ENCODE results near the gene SVEP1. TPM values are rescaled to one million over a fixed set of nuclear protein-coding genes. Genes with fewer than 3 reads are reported as not detected.

The SVEP1 gene
- total RNA-seq, 4 donors from 2014 or later: 0.99 to 31.7 (median 7.9) TPM

DNA sequence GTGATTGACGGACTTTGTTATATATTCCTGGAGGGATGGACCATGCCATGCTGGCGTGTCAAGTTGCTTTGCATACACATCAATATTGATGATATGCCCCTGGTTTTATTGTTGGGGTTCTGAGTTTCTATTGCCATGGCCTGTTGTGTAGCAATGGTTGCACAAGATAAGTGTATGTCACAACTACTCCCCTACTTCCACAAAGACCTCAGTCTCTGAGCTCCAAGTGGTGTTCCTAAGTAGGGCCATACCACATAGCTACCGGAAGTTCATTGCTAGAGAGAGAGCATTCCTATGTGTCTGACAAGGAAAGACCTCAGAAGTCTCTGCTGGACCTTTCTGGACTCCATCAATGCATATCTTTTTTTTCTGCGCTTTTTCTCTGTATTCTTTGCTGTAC lies 261.6 kb downstream of the SVEP1 start:
- TF ChIP-seq POLR2A (IDR thresholded peaks at IDR 0.05): no peak
- TF ChIP-seq, protein P1, sequence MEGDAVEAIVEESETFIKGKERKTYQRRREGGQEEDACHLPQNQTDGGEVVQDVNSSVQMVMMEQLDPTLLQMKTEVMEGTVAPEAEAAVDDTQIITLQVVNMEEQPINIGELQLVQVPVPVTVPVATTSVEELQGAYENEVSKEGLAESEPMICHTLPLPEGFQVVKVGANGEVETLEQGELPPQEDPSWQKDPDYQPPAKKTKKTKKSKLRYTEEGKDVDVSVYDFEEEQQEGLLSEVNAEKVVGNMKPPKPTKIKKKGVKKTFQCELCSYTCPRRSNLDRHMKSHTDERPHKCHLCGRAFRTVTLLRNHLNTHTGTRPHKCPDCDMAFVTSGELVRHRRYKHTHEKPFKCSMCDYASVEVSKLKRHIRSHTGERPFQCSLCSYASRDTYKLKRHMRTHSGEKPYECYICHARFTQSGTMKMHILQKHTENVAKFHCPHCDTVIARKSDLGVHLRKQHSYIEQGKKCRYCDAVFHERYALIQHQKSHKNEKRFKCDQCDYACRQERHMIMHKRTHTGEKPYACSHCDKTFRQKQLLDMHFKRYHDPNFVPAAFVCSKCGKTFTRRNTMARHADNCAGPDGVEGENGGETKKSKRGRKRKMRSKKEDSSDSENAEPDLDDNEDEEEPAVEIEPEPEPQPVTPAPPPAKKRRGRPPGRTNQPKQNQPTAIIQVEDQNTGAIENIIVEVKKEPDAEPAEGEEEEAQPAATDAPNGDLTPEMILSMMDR (IDR thresholded peaks at IDR 0.05): no peak
- H3K4me1 ChIP-seq: no peaks in the 10 kb centered on the region
- H3K27me3 ChIP-seq: no peaks in the 10 kb centered on the region
- no peak overlapping the region for H3K27ac ChIP-seq
- no peak overlapping the region for H3K4me3 ChIP-seq
- H3K9me3 ChIP-seq: no peaks in the 10 kb centered on the region
- WGBS, 2 donors: 92 to 95% methylated on average over 3 to 4 of the region's 4 CpGs
- intact Hi-C loops (cut with DNase I): no loop called here
- DNase-seq: no peak
- no peaks in the 10 kb centered on the region for H3K36me3 ChIP-seq

DNA sequence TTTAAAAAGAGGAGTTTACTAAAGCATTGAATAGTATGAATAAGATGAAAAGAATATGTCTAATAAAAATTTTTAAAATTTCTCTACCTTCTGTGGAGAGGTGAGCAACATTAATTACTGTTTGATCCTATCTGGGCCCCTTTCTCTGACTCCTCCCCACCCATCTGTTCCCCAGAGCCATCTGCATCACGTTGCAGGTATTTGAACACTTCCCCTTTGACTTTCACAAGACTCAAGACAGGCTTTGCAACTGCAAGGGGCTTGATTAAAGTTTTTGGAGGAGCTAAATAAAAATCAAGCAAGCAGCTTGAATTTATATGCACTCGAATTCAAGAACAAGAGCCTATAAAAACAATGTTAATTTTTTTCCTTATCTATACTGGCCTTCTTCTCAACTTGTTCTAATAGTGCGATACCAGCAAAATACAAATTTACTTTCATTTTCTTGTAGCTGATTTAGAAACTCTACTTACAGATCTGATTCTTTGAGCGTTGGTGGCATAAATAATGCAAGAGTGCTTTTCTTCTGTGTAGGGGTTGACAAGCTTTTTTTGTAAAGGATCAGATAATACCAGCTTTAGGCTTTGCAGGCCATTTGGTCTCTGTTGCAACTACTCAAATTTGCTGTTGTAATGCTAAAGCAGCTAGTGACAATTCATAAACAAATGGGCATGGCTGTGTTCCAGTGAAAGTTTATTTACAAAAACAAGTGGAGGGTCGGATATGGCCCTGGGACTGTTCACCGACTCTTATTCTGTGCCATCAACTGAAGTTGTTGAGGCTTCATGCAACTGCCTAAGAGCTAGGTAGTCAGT lies 263.1 kb downstream of the SVEP1 start:
- no peak for TF ChIP-seq POLR2A (IDR thresholded peaks at IDR 0.05)
- TF ChIP-seq, protein P1 (IDR thresholded peaks at IDR 0.05): no peak
- H3K36me3 ChIP-seq: no peaks in the 10 kb centered on the region
- H3K4me3 ChIP-seq: peak overlapping the region in 1 of 4 donors; percentile 21
- no peak for DNase-seq
- 54 to 59% methylated on average over 6 of the region's 6 CpGs for WGBS, 2 donors
- no peaks in the 10 kb centered on the region for H3K27me3 ChIP-seq
- intact Hi-C loops (cut with DNase I): no loop called here
- H3K27ac ChIP-seq: no peak overlapping the region
- H3K9me3 ChIP-seq: peaks cover 0 to 7% (median 0%) of the 10 kb centered on the region in 3 donors
- H3K4me1 ChIP-seq: no peaks in the 10 kb centered on the region

Small RNAs within 50 kb of the gene (small RNA-seq; reads per million reads assigned to genes)
- gene RNU6-1039P: 0 reads per million in 4 donors

Other genes starting within 250 kb of the SVEP1 start
- not detected for gene TXNDC8, start 241.9 kb downstream of the SVEP1 start, total RNA-seq
- gene MUSK, start 89.0 kb upstream of the SVEP1 start, total RNA-seq: 10 to 100 TPM in 1 of 4 donors, 1 to 10 TPM in 2, under 1 TPM in 1; 0.15 to 10.1 (median 1.5) TPM